ENCODE measurements around the gene SCTR.

Gene SCTR

DNA sequence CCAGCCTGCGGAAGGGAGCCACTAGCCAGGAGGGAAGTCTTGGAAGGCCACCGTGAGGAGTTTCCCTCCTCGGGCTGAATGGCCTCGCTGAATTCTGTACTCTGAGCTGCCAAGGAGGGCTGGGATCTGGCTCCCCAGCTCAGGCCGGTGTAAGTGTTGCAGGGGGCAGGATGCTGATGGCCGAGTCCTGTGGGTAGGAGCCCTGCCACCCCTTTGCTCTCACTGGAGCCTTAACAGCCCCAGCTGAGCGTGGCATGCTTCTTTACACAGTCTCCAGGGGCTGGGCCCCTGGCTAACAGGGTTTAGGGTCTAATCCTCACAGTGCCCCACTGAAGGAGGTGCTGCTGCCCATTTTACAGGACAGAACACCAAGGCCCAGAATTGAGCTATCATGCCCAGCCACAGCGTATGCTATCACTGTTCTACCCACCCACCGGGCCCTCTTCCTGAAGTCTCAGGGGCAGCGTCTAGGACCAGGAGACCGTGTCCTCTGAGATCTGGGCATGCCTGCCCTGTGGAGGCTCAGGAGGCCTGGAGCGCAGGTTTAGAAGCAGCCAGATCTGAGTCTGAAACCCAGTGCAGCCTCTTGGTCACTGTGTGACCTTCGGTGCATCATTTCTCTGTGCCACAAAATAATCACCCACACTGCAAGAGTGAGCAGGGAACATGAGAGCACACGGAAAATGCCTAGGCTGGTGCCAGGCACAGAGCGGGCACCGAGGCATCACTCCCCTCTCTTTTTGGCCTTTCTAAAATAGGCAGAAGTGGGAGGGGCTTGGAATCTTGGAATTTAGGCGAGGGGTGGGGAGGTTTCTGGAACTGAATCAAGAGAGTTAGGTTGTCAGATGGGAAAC, 49.7 kb downstream of the SCTR start:
- DNase-seq (ENCODE audit: low spot score): no peak

DNA sequence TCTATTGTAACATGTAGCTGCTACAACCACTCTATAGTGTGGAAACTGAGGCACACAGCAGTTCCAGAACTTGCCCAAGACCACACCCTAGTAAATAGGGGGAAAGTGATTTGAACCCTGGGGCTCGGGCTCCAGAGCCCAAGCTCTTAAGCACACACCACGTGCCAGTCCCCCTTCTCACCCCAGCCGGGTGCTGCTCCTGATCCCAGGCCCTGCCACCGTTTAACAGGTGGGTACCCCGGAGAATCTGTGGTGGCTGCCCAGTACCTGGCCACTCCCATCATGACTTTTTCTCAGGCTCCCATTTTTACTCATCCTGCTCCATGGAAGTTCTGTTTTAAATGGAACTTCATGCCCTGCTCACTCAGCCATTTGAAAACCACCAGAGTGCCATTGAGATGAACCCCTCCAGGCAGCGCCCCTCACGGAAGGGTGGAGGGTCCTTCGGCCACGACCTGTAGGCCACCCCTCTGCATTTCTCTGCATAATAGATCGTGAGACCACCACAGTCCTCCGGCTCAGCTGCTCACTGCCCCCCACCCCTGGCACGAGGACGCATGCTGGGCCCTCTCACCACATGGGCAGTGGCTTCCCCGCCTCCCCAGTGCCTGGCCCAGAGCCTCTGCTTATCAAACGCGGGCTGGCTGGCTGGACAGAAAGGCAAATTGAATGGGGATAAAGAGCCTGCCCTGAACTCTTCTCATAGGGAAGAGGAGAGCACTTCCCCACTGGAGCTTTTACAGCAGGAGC, 50.5 kb downstream of the SCTR start:
- DNase-seq (ENCODE audit: low spot score): no peak

DNA sequence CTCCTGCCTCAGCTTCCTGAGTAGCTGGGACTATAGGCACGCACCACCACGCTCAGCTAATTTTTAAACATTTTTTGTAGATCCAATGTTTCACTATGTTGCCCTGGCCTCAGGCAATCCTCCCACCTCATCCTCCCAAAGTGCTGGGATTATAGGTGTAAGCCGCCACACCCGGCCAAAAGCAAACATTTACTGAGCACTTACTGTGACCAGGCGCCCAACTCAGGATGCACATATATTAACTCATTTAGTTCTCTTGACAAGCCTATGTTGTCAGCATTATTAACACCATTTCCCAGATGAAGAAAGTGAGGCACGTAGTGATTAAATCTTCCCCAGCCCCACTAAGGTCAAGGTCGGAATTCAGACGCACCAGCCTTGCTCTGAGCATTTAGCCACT, 51.5 kb downstream of the SCTR start:
- DNase-seq (ENCODE audit: low spot score): no peak

DNA sequence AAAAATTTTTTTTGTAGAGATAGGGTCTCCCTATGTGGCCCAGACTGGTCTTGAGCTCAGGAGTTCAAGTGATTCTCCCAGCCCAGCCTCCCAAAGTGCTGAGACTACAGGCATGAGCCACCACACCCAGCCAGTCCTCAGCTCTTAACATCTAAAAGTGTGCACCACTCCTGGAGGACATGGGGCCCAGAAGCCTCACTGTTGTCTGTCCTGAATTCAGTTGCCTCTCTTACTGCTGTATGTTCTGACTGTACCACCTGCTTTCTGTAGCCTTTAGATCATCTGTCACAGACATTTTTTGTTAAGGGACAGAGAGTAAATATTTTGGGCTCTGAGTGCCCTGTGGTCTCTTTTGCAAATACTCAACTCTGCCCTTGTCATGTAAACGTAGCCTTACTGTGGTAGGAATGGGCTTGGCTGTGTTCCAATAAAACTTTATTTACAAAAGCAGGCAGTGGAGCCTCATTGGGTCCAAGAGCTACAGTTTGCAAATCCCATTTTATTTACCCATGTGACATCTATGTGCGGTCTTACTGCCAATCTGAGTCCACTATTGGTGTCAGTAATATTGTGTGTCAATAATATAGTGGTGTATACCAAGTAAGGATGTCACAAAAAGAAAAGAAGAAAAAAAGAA, 54.5 kb downstream of the SCTR start:
- DNase-seq (ENCODE audit: low spot score): no peak

DNA sequence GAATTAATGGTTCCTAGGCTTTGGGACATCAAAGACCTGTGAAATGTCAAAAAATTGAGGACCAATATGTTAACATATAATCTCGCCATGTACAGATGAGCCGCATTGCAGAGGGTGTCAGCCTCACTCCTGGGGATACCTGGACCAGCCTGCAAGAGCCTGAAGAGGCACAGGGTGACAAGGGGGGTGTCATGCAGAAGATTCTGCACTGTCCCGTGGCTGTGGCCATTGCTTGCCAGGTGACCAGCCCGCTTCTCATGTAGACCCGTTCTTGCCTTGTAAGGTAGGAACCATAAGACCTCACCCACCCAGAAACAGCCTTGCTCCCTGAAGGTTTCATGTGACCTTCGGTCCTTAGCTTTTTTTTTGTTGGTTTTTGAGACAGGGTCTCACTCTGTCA, 55.2 kb downstream of the SCTR start:
- DNase-seq (ENCODE audit: low spot score): no peak

DNA sequence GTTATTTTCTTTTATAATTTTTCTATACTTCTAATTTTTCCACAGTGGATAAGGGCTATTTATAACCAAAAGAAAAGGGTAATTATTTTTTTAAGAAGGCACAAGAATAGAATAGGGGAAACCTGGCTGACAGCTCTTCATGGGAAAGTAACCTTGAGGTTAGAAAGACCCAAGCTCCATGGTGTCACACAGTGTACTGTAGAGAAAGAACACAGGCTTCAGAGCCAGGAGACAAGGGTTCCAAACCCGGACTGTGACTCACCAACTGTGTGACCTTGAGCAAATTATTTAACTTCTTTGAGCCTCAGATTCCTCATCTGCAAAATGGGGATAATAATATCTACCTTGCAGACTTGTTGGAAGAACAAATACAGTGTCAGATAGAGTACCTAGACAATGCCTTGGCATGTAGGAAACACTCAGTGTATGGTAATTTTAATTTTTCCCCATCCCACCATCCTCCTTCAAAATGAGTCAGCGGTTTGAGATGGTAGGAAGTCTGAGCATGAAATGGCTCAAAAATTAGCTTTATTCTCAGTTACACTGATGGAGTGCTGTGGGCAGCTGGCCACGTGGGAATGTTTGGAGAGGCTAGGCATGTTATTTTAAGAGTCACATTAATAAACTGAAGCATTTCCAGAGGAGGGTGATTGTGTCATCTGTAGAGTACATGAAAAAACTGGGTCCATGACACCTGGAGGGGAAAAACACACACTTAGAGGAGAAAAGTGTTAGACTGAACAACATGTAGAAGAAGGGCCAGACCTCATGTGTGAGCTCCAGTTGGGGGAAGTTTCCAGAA, 55.9 kb downstream of the SCTR start:
- no peak for DNase-seq (ENCODE audit: low spot score)

DNA sequence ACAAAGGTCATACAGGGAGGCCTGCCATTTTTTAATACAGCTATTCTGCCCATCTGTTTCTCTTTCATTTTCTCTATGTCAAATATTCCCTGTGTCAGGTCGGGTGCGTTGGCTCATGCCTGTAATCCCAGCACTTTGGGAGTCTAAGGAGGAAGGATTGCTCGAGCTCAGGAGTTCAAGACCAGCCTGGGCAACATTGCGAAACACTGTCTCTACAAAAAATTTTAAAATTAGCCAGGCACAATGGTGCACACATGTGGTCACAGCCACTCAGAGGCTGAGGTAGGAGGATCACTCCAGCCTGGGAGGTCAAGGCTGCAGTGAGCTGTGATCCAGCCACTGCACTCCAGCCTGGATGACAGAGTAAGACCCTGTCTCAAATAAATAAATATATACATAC, 57.9 kb downstream of the SCTR start:
- DNase-seq (ENCODE audit: low spot score): no peak

DNA sequence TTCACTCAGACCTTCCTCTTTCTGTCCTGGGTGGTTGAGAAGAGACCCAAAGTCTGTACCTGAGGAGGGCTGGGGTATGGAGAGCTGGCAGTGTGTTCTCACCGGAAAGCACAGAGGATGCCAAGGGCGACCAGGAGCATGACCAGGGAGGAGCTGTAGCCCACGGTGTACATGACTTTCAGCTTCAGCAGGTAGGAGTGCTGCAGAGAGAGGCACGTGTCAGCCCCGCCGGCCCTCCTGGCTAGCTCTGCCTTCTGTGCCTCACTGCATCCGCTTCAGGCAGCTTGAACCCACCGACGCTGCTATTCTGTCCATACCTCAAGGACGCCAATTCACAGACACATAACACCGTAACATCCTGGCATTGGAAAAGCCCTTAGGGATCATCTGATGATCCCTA, 58.6 kb downstream of the SCTR start:
- DNase-seq (ENCODE audit: low spot score): no peak

DNA sequence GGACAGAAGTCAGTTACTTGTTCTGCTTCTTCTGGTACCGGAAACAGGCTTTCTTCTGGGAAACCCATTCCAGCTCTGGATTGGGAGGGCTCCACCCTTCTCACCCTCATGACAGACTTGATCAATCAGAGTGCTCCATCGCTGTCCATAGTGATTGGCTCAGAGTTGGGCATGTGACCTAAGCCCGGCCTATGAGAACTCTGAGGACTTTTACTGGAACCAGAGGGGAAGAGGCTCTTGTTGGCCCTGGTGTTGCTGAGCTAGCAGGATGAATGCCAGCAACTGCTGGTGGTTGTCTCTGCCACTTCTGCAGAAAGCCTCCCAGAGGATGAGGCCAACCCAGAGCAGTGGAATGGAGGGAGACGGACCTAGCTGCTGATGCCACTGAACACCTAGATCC, 59.3 kb downstream of the SCTR start:
- no peak for DNase-seq (ENCODE audit: low spot score)

DNA sequence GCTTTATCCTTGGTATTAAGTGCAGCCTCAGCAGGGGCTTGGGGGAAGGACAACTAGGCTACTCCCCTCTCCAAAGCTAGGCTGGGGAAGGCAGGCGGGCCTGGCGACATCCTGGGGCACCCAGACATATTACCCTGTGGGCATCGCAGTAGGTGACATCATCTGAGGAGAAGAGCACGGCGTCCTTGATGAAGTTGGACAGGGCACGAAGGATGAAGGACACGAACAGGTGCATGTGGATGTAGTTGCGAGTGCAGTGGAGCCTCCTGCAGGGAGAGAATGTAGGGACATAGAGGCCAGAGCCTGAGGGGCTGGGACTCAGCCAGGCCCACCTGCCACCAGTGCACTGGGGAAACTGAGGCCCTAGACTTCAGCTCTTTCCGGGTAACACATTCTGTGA, 60.3 kb downstream of the SCTR start:
- no peak for DNase-seq (ENCODE audit: low spot score)

DNA sequence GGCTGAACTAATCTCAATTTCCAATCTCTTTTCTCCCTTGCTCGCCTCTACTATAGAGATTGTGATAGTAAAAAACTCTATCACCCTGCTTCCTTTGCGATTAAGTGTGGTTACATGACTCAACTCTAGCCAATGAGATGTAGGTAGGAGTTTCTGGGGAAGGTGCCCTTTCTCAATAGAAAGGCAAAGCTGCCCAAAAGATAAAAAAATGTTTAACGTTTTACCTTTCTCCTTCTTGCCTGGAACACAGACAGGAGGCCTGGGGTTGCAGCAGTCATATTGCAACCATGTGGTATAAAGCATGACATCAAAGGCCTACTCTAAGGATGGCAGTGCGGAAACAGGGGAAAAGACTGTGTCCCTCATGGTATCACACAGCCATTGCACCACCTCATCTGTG, 61.1 kb downstream of the SCTR start:
- DNase-seq (ENCODE audit: low spot score): no peak

DNA sequence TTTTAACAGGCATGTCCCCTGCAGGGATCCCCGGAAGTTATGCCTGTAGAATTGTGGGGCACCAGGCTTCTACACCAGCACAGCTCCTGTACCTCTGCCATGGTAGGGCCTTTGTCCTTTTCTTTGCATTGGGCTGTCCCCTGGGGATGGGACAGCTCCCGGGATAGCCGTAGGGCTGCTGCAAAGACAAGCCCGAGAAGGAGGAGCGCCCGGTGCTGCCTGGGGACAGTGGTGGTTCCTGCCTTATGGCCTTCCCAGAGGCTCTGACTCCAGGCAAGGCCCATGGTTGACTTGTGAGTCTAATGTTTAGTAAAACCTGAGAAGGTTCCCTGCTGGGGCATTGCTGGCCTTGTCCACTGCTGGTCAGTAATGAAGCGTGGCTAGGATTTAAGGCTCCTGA, 61.7 kb downstream of the SCTR start:
- no peak for DNase-seq (ENCODE audit: low spot score)

DNA sequence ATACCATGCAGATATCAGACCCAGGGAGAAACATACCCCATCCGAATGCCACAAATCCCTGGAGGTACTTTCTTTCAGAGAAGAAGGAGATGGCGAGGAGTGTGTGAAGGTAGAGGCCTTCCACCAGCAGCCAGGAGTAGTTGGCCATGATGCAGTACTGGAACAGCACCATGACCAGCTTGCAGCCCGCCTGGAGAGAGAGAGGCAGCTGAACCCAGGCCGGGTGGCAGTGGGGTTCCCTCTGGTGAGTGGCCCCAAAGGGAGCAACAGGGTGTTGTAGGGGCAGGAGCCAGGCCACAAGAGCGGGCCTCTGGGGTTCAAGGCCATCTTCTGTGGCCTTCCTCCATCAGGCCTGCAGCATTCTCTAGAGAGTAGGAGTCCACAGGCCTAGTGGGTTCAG, 62.5 kb downstream of the SCTR start:
- DNase-seq (ENCODE audit: low spot score): no peak

DNA sequence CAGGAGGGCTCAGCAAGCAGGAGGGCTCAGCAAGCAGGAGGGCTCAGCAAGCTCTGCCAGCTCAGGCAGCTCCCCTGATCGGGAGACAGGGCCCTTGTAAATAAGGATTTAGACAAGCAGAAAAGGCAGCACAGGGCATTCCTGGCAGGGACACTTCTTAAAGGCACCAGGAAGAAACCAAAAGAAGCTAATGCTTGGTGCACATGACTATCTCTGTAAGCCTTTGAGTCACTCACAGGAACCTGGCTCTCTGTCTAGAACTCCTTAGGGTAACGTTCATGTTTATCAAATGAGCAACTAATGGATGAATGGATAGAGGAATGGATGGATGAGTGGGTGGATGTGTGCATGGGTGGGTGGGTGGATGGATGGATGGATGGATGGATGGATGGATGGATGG, 64.2 kb downstream of the SCTR start:
- no peak for DNase-seq (ENCODE audit: low spot score)

DNA sequence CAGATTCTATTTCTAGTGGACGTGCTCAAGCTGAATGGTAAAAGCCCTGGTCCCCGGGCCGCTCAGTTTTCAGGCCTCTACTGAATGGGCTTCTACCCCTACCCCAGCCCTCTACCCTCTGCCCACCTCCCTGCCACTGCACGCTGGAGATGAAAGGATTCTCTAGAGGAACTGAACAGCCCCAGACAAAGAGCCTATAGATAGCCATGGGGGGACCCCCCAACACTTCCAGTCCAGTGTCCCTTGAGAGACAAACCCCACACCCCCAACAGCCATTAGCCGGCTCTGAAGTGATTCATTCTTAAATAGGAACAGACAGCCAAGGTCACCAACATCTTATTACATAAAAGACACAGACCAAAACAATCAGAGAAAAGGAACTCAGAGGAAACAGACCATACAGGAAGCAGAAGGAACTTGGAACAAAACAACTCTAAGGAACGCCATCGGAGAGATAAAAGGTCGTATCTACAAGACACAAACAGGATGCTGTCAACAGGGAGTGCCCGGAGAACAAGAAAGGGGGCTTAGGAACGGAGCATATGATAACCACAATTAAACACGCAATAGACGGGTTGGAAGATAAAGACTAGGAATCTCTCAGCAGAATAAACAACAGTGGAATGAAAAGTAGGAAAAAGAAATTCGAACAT, 69.1 kb downstream of the SCTR start:
- DNase-seq (ENCODE audit: low spot score): no peak

DNA sequence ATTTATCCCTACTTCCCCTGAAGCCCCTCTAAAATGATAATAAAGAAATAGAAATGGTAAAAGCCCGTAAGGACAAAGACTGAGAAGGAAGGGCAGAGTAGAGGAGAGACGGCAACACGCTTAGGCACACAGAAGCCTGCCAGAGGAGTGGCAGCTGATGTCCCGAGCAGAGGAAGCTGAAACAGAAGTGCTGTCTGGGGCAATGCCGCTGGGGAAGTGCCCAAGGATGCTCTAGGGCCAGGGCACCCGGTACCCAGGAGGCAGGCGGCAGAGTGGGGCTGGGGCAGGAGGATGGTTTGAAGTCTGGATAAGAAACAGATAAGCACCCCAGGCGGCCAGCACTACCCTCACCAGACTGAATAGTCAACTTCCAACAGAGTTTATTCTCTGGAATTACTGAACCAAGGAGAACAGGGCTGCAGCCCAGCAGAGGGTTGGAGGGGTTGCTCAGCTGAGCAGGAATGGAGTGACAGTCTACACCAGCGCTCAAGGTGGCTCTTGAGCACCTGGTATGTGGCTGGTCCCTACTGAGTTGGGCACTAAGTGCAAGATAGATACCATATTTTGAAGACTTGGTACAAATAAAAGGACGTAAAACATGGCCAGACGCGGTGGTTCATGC, 70.2 kb downstream of the SCTR start:
- no peak for DNase-seq (ENCODE audit: low spot score)

DNA sequence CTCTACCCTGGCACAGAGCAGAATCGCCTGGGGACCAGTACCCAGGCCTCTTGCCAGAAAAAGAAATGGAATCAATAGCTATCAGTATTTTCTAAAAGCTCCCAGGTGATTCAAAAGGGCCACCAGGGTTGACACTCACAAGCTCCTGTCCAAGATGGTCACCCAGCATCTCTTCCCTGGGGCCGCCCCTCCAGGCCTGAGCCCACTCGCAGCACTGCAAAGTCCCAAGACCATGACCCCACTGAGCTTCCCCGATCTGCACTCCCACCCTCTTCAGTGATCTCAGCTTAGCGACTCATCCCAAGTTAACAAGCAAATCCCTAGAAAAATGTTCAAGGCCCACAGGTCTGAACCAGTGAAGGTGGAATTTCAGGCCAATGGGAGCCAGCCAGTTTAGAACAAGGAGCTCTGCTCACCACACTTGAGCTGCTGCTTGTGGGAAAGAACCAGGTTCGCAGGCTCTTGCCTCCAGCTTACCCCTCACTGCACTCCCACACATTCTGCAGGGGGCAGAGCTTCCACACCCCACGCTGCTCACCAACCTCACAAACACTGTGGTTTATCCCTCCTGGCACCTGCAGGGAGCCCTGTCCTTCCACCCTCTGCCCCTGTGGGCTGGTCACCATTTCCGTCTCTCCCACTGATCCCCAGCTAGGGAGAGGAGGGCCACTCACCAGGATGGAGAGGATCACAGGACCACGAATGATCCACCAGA, 72.8 kb downstream of the SCTR start:
- DNase-seq (ENCODE audit: low spot score): no peak

DNA sequence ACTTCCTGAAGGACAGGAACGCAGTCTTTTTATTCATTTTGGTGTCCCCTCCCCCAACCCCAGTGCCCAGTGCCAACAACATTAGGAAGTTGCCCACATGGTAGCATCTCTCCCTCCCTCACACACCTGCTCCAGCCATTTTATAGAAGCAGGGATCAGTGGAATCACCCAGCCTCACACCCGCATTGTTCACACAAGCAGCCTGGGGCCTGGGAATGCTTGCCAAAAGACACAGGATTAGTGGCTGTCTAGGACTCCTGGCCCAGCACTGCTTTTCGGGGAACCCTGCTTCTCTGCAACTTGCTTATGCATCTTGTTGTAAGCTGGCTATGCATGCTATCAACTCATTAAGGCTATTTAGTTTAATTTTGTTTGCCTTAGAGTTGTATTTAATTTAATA, 74.8 kb downstream of the SCTR start:
- DNase-seq (ENCODE audit: low spot score): no peak

DNA sequence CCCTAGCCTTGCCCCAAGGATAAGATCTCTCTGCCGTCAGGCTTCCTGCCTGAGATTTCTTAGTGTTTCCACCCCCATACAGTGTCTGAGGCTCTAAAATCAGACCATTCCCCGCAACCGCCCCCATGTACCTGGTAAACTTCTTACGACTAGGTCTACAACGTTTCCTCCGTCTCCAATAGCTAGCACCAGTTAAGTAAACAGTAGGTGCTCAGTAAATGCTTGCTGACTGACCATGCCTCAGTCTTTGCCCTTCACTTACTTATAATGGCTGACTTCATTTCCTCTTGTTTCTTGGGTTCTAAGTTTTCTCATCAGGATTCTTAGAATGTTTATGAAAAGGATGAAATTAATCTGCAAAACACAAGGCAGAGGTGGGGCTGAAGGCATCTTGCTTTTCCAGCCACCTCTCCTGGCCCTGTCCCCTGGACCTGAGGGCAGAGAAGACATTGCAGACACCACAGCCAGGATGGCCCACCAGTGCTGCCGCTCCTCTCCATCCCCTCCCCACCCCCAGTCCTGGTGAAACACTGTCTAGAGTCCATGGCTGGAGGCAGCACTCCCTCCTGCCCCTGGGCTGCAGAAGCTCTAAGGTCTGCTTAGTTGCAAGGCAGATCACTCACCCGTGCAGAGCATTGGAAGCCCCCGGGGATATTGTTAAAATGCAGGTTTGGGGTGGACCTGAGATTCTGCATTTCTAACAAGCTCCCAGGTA, 75.7 kb downstream of the SCTR start:
- DNase-seq (ENCODE audit: low spot score): no peak

DNA sequence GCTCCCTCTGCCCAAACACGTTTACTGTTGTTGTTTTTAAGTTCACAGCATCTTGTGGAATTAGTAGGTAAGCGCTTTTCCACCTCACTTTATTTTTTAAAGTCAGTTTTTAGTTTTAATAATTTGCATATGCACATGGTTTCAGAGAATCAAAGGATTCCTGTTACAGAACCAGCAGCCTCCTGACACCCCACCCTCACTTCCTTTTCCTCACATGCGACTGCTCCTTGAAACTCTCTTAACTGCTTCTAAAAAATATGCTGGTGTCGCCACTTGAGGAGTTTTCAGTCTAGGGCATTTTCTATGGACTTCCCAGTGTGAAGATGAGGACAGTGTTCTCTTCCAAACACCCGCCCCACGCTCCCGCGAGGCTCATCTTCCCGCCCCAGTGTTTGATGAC, 78.2 kb downstream of the SCTR start:
- no peak for DNase-seq (ENCODE audit: low spot score)

Measured in ecto neural progenitor cell (in vitro differentiated cells).